ENCODE data around the gene FAM222A.

DNA sequence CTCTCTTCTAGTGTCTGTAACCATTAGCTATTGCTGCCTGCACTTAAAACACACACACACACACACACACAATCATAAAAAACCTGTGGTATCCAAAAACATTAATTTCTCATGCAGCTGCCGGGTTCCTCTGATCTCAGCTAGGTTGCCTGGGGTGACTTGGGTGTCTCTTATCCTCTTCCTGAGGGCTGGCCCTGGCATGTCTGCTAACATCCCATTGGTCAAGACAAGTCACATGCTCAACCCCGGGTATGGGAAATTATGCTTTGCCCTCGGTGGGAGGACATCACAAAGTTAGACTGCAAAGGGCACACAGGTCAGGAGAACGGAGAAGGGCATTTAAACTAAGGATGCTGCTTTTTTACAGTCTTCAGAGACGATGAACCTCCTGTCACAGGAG lies 63.9 kb downstream of the FAM222A start:
- TF ChIP-seq, protein P1, sequence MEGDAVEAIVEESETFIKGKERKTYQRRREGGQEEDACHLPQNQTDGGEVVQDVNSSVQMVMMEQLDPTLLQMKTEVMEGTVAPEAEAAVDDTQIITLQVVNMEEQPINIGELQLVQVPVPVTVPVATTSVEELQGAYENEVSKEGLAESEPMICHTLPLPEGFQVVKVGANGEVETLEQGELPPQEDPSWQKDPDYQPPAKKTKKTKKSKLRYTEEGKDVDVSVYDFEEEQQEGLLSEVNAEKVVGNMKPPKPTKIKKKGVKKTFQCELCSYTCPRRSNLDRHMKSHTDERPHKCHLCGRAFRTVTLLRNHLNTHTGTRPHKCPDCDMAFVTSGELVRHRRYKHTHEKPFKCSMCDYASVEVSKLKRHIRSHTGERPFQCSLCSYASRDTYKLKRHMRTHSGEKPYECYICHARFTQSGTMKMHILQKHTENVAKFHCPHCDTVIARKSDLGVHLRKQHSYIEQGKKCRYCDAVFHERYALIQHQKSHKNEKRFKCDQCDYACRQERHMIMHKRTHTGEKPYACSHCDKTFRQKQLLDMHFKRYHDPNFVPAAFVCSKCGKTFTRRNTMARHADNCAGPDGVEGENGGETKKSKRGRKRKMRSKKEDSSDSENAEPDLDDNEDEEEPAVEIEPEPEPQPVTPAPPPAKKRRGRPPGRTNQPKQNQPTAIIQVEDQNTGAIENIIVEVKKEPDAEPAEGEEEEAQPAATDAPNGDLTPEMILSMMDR (IDR thresholded peaks at IDR 0.05) = no peak
- TF ChIP-seq POLR2A (IDR thresholded peaks at IDR 0.05) = no peak

Measured in uterus (tissue), 2 donors.